GM12892 (cell line): Measurements from ENCODE around the gene TMCC3.

ENCODE experiments used
- DNase-seq: peaks from one replicate; pipeline ENCODE4 v3.0.0; 2011; ENCODE audit not compliant: insufficient read length
- FAIRE-seq: peaks from 2 replicates; lab custom pipeline; 2011; peaks lifted over from hg19 to GRCh38; lab: Jason Lieb, UNC
- POLR2A ChIP-seq: IDR thresholded peaks from 2 replicates; pipeline ENCODE4 v1.6.1; 2011; ENCODE audit warnings: low read depth, low read length, control low read depth
- POLR2AphosphoS5 ChIP-seq: IDR thresholded peaks from 2 replicates; pipeline ENCODE4 v1.6.1; 2011; ENCODE audit warnings: low read depth, low read length, control low read depth
- TAF1 ChIP-seq: IDR thresholded peaks from 2 replicates; pipeline ENCODE4 v1.6.1; 2011; ENCODE audit warnings: low read depth, mild to moderate bottlenecking, control low read depth, low read length, borderline replicate concordance

Gene TMCC3

GRCh38 chr12:94532490-94533422 lies 117.6 kb downstream of the TMCC3 start:
- FAIRE-seq (peak; percentile 92), DNase-seq (peak; percentile 58)
- TF ChIP-seq POLR2A: no peak
- TF ChIP-seq TAF1: no peak
- TF ChIP-seq POLR2AphosphoS5: no peak

DNA sequence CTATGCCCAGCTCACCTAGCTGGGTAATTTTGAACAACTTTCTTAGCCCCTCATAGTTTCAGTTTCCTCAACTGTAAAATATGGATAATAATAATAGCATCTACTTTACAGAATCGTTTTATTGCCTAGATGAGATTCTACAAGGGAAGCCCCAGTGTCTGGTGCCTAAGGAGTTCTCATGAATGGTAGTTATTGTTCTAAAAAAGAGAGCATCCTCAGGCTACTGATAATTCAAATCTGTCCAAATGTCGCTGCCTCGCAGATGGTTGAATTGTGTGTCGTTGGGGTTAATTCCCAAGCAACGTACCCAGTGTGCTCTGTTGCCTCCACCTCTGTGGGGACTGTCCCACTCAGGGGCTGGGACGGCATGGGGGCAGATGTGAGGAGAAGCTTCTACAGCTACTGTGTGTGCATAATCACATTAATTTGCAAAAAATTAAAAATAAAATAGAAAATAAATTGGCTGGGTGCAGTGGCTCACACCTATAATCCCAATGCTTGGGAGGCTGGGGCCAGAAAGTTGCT lies 119.1 kb downstream of the TMCC3 start:
- no peak for TF ChIP-seq POLR2A
- no peak for TF ChIP-seq TAF1
- TF ChIP-seq POLR2AphosphoS5: no peak
- FAIRE-seq (no peak), DNase-seq (no peak)

DNA sequence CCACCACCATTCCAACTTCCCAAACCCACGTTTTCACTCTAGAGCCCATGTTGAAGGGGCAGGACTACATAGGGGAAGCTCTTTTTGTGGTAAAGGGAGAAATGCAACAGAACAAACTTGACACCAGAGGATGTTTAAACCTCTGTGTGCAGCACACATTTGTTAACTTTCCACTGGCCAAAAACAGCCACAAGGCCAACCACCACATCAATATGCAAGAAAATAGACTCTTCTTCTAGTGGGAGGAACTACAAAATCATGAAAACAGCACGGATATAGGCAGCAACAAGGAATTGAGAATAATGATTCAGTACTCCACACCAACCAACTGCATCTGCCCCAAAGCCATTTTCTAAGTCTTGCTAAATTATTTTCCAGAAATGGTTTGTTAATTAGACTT lies 124.4 kb downstream of the TMCC3 start:
- DNase-seq (no peak), FAIRE-seq (no peak)
- no peak for TF ChIP-seq TAF1
- TF ChIP-seq POLR2AphosphoS5: no peak
- TF ChIP-seq POLR2A: no peak
